Esophagus muscularis mucosa (tissue), 3 donors: ENCODE results near the gene RANBP17.

ENCODE experiments used
- POLR2A ChIP-seq: fragments of 450-650 bp; IDR thresholded peaks from one replicate; pipeline ENCODE4 v1.6.1; 2017; ENCODE audit warnings: antibody characterized with exemption, moderate library complexity, mild to moderate bottlenecking, low read depth
- POLR2AphosphoS5 ChIP-seq, 2 donors: sonication (generic); formaldehyde crosslinking; IDR thresholded peaks; one replicate each; pipeline ENCODE4 v1.6.1; 2017; ENCODE audit warnings: antibody characterized with exemption in 2 of 2
- TF ChIP-seq, protein P1 (sequence below), 3 experiments: fragments of 200-600 bp in 2 of 3; fragments of 450-650 bp in 1 of 3; sonication (generic) in 2 of 3; IDR thresholded peaks; one replicate each; pipeline ENCODE4 v1.5.1; 2017 to 2019; ENCODE audit warnings: antibody characterized with exemption in 3 of 3, mild to moderate bottlenecking in 2 of 3, moderate library complexity in 1 of 3

DNA sequence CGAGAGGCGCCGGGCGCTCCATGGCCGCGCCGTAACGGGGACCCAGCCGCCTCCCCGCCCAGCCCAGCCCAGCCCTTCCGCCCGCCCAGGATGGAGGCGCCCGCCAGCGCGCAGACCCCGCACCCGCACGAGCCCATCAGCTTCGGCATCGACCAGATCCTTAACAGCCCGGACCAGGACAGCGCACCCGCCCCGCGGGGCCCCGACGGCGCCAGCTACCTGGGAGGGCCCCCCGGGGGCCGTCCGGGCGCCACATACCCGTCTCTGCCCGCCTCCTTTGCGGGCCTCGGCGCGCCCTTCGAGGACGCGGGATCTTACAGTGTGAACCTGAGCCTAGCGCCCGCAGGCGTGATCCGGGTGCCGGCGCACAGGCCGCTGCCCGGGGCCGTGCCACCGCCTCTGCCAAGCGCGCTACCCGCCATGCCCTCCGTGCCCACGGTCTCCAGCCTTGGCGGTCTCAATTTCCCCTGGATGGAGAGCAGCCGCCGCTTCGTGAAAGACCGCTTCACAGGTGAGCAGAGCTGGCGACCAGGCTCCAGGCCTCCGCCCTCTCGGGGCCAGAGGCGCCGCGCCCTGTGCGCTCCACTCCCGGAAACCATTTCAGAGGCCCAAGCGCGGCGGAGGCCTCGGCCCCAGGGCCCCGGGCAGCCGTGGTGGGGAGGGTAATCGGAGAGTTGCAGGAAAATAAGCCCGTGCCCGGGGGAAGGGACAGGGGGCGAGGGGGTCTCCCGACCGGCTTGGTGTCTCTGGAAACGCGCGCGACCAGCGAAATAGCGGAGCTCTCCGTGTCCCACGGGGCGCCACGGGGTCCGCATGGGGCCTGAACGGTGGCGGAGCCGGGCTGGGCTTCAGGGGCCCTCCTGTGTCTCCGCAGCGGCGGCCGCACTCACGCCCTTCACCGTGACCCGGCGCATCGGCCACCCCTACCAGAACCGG, 447.7 kb downstream of the RANBP17 start:
- TF ChIP-seq POLR2A (no peak), POLR2AphosphoS5 (IDR thresholded peaks at IDR 0.05) (no peak)
- TF ChIP-seq, protein P1, sequence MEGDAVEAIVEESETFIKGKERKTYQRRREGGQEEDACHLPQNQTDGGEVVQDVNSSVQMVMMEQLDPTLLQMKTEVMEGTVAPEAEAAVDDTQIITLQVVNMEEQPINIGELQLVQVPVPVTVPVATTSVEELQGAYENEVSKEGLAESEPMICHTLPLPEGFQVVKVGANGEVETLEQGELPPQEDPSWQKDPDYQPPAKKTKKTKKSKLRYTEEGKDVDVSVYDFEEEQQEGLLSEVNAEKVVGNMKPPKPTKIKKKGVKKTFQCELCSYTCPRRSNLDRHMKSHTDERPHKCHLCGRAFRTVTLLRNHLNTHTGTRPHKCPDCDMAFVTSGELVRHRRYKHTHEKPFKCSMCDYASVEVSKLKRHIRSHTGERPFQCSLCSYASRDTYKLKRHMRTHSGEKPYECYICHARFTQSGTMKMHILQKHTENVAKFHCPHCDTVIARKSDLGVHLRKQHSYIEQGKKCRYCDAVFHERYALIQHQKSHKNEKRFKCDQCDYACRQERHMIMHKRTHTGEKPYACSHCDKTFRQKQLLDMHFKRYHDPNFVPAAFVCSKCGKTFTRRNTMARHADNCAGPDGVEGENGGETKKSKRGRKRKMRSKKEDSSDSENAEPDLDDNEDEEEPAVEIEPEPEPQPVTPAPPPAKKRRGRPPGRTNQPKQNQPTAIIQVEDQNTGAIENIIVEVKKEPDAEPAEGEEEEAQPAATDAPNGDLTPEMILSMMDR (IDR thresholded peaks at IDR 0.05), result no peak
